SIG-M5 (cell line): ENCODE data around the gene SBK1.
"Not testable (repeated sequence)": the region's sequence is repeated elsewhere in the genome, so short reads cannot be mapped to it uniquely, and the experiment has no call there.

Experiments used
- DNase-seq: peaks from one replicate; lab custom pipeline; 2025; lab: John Stamatoyannopoulos, UW

SBK1 gene

GRCh38 chr16:28308794-28309584, 16.7 kb downstream of the SBK1 start:
- no peak for DNase-seq

GRCh38 chr16:28309811-28310311, 17.5 kb downstream of the SBK1 start:
- DNase-seq: no peak

- DNase-seq: no peak
These were observed 18.5 kb downstream of the SBK1 start for GRCh38 chr16:28310796-28311195.

GRCh38 chr16:28311413-28311812, 19.1 kb downstream of the SBK1 start:
- no peak for DNase-seq

GRCh38 chr16:28311913-28312312, 19.6 kb downstream of the SBK1 start:
- no peak for DNase-seq

DNA sequence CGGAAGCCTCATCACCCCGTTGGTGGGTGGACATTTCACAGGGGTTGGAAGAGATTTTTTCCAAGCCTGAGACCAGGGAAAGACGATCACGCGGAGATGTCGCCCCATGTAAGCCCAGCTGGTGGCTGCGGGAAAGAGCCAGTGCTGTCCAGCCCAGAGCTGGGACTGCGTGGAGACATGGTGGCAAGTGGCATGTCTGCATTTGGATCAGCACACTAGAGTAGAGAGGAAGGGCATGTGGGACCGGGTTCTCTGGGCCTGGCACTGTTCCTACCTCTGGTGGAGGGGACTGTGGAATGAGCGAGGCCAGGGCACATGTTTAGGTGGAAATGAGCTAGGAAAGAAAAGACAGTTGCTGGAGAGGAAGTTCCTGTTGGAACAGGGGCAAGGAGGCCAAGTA, 20.0 kb downstream of the SBK1 start:
- DNase-seq: no peak

DNA sequence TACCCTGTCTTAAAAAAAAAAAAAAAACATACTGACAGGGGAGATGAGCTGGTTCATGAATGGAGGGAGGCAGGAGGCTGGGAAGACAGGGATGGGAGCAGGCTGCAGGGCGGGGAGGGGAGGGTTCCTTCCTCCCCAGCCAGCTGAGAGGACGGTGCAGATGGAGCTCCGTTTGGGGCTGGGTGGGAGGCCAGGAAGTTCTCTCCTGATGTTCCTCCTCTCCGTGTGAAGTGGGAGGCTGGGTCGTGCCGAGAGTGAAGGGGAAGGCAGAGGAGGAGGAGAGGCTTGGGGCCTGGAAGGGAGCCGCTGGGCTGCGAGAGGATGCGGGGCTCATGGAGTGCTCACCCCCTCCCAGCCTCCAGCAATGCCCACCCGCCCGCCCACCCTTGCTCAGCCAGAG, 21.3 kb downstream of the SBK1 start:
- DNase-seq: no peak

DNA sequence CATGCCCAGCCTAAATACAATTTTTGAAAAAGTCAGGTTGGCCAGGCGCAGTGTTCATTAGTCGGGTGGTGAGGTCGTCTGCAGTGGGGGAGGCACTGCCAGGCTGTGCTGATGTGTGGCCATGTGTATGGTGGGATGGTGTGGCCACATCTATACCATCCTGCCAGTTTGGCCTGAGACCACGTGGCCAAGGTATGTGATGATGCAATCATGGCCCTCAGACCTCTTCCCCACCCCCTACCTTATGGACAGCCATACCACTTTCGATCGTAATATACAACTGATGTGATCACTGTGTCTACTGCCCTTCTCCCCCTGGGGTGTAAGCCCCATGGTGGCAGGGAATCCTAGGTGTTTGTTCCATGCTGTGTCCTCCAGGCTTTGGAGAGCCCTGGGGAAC, 23.7 kb downstream of the SBK1 start:
- no peak for DNase-seq

DNA sequence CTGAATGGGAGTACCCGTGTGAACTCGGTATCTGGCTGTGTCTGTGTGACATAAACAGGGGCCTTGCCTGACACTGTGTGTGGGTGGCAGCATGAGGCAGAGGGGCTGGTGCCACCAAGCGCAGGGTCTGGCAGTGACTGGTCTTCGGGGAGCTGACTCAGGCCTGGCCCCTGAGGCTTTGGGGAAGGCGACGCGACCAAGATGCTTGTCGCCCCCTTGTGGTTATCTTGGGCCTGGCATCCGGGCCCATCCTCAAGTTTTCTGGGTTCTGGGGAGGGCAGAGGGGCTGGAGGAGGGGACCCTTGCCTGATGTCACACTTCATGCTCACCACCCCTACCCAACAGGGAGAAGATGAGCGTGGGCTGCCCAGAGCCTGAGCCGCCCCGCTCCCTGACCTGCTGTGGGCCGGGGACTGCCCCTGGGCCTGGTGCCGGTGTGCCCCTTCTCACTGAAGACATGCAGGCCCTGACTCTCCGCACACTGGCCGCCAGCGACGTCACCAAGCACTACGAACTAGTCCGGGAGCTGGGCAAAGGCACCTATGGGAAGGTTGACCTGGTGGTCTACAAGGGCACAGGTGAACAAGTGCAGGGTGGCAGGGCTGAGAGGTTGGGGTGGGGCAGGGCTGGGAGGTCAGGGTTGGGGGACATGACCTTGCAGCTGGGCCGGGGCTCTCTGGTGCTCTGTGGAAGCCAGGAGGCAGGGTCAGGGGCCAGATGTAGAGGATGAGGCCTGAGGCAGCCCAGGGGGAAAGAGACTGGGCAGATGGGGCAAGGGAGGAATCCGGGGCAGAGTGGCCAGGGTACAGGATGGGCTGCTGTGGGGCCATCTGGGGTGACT, 24.9 kb downstream of the SBK1 start:
- DNase-seq: no peak

DNA sequence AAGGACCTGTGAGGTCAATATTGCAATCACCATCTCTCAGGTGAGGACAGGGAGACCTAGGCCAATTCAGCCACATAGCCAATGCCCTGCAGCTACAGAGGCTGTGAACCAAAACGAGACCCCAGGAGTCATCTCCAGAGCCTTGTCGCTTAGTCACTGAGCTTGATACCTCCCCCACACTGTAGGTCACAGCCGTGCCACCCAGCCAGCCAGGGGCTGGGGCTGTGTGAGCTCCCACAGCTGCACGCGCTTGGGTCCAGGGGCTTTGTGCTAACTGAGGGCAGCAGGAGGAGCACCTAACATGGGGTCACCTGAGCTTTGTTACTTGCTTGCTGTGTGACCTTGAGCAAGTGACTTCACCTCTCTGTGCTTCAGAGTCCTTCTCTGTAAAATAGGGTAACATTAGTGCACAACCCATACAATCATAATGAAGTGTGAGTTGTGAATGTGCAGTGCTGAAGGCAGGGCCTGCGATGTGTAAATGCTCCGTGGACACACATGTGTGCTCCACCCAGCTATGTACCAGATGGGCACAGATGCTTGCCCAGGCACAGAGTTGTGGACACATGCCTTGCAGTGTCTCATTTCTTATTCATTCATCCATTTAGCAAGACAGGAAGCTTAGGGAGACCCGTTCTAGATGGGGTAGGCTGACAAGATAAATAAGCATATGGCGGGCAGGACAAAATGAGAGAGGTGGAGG, 25.9 kb downstream of the SBK1 start:
- no peak for DNase-seq

DNA sequence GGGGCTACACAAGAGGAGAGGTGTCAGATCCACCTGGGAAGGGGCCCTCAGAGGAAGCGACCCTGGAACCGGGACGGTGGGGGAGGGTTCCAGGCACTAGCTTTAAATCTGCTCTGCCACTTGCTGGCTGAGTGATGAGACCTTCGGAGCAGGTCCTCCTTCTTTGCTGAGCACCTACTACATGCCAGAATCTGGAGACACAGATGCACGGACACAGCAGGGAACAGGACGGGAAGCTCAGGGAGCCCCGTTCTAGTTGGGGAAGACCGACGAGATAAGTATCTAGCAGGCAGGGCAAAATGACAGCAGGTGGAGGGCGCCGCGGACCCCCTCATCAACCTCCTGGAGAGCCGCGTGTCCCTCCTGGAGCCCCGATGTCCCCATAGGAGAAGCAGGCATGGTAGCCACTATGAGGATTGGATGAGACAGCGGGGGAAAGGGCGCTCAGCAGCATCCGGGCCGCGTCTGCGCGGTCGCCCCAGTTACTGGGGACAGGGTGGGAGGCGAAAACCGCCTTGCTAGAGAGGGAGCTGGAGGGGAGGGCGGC, 27.2 kb downstream of the SBK1 start:
- no peak for DNase-seq

- no peak for DNase-seq
These were observed 27.8 kb downstream of the SBK1 start for GRCh38 chr16:28320023-28320561.

GRCh38 chr16:28320741-28321140, 28.4 kb downstream of the SBK1 start:
- DNase-seq: no peak

DNA sequence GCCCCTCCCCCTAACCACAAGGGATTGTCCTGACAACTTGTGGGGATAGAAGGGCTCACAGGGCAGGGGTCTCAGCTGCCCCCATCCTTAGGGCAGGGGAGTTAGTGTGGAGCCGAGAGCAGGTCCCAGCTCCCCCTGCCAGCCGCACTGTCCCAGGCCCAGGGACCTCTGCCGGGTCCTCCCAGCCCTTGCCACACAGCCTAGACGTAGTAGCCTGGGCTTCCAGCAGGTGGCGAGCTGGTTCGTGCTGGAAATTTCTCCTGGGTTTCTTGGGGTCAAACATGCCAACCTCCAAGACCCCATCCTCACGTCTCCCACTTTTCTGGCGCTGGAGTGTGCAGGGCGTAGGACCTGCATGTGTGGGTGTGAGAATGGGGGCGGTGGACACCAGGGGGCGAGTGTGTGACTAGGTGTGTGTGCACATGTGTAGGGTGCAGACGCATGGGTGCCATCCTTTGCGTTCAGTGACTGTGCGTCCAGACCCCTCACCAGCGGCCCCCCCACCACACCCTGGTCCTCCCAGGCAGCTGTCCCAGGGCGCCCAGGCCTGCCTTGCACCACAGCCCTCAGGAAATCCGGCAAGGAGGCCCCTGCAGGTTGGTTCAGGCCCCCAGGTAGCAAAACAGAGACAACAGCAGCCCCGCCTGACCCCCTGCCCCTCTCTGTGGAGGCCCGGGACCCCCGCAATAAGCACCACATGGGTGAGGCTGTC, 29.5 kb downstream of the SBK1 start:
- DNase-seq: no peak

GRCh38 chr16:28324235-28324886, 32.0 kb downstream of the SBK1 start:
- DNase-seq: no peak

GRCh38 chr16:28324887-28325279, 32.6 kb downstream of the SBK1 start:
- no peak for DNase-seq

- DNase-seq: no peak
These were observed 34.7 kb downstream of the SBK1 start for GRCh38 chr16:28326881-28327610.

DNA sequence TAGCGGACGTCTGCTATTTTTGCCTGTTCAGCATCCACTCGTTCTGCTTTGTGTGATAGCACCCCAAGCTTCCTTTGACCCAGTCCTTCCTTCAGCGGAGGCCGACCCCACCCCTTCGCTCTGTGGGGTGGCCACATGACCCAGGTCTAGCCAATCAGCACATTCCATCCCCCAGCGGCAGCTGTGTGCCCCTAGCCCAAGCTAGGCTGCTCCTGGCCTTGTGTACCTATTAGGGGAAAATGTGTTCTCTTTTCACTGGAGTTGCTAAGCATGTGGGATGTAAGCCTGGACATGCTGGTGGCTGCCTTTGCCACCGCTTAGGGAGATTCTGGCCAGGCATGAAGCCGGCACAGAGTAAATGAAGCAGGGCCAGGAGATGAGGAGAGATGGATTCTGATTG, 37.9 kb downstream of the SBK1 start:
- DNase-seq: not testable (repeated sequence)

GRCh38 chr16:28330981-28331380, 38.7 kb downstream of the SBK1 start:
- not testable (repeated sequence) for DNase-seq

GRCh38 chr16:28332632-28333031, 40.3 kb downstream of the SBK1 start:
- not testable (repeated sequence) for DNase-seq
